HepG2 (cell line): ENCODE data around the gene TMEM141. TPM values are rescaled to one million over a fixed set of nuclear protein-coding genes. Genes with fewer than 3 reads are reported as not detected.
"Not testable (repeated sequence)": the region's sequence is repeated elsewhere in the genome, so short reads cannot be mapped to it uniquely, and the experiment has no call there.

Experiments
- ATAC-seq: fragments of 200-7000 bp; cut with Tn5 transposase; 3 replicates; pipeline ENCODE4 v1.9.1; 2020; ENCODE audit warnings: mild to moderate bottlenecking, moderate library complexity
- BruUV-seq: library from RNA; stranded (reverse); fragments of 400-500 nt; replicated peaks from 2 replicates; lab custom pipeline; 2021; lab: Mats Ljungman, UMichigan
- CTCF ChIA-PET: fragments of 300-600 bp; formaldehyde crosslinking; extraction: SDS; loops from one replicate; lab custom pipeline; 2021; ENCODE audit warnings: low total read pairs, inconsistent platforms, low intra/inter-chr PET ratio; lab: Yijun Ruan, JAX
- POLR2A ChIA-PET: fragments of 350-600 bp; sonication (Branson Sonifier 250); formaldehyde crosslinking; loops from one replicate; lab custom pipeline; 2020; ENCODE audit warnings: antibody characterized with exemption, inconsistent platforms; lab: Yijun Ruan, JAX
- DNase-seq: peaks from one replicate; pipeline ENCODE4 v3.0.0-alpha.2; 2015; ENCODE audit warnings: low spot score
- FAIRE-seq: peaks from 3 replicates; lab custom pipeline; 2011; peaks lifted over from hg19 to GRCh38; lab: Jason Lieb, UNC
- H2AFZ ChIP-seq: one replicate; pipeline ENCODE4 v1.6.1; 2011; ENCODE audit warnings: low read length, inconsistent platforms
- H3K27ac ChIP-seq: fragments of 300-600 bp; 3 replicates; pipeline ENCODE4 v1.8.0; 2011; ENCODE audit warnings: mixed run types, mild to moderate bottlenecking, mixed read lengths, low read length, inconsistent platforms; ENCODE audit not compliant: insufficient read depth; ENCODE audit errors: extremely low read length
- H3K27me3 ChIP-seq, 2 experiments: fragments of 200-600 bp in 1 of 2; 2 replicates in 1 of 2; 3 replicates in 1 of 2; pipeline versions ENCODE4 v1.6.0 to v1.8.0; 2011; ENCODE audit warnings: low read length in 2 of 2, mild to moderate bottlenecking in 2 of 2, moderate library complexity in 2 of 2, inconsistent platforms in 1 of 2; ENCODE audit not compliant: insufficient read depth in 2 of 2, control insufficient read depth in 1 of 2
- H3K36me3 ChIP-seq, 2 experiments: fragments of 200-600 bp in 1 of 2; replicated peaks in 1 of 2; 2 replicates in 1 of 2; 3 replicates in 1 of 2; pipeline versions ENCODE4 v1.5.1 to v1.8.0; 2011; ENCODE audit warnings: low read length in 2 of 2, inconsistent platforms in 1 of 2; ENCODE audit not compliant: insufficient read depth in 2 of 2, control insufficient read depth in 1 of 2
- H3K4me1 ChIP-seq: 2 replicates; pipeline ENCODE4 v1.5.1; 2012; ENCODE audit warnings: low read length, inconsistent platforms; ENCODE audit not compliant: insufficient read depth
- H3K4me2 ChIP-seq: 2 replicates; pipeline ENCODE4 v1.6.0; 2011; ENCODE audit warnings: low read depth, low read length, inconsistent platforms
- H3K4me3 ChIP-seq, 3 experiments: fragments of 200-600 bp in 1 of 3; sonication (generic), shearing (Covaris generic) in 1 of 3; replicated peaks in 1 of 3; 2 replicates each; pipeline ENCODE4 v1.5.1; 2011 to 2016; ENCODE audit warnings: low read length in 3 of 3, inconsistent platforms in 2 of 3, low read depth in 2 of 3, mild to moderate bottlenecking in 2 of 3, control low read depth in 1 of 3, mixed read lengths in 1 of 3; ENCODE audit not compliant: insufficient read depth in 1 of 3
- H3K79me2 ChIP-seq: one replicate; pipeline ENCODE4 v1.6.1; 2011; ENCODE audit warnings: low read length, inconsistent platforms; ENCODE audit not compliant: insufficient read depth
- H3K9ac ChIP-seq: 2 replicates; pipeline ENCODE4 v1.6.0; 2011; ENCODE audit warnings: mild to moderate bottlenecking, low read depth, low read length, inconsistent platforms; ENCODE audit not compliant: insufficient read depth
- H3K9me3 ChIP-seq: 2 replicates; pipeline ENCODE4 v1.5.1; 2012; ENCODE audit warnings: mild to moderate bottlenecking, low read length
- H4K20me1 ChIP-seq: 2 replicates; pipeline ENCODE4 v1.6.0; 2011; ENCODE audit warnings: inconsistent platforms, mild to moderate bottlenecking, low read length, moderate library complexity; ENCODE audit not compliant: insufficient read depth
- CEBPG ChIP-seq: IDR thresholded peaks from 2 replicates; pipeline ENCODE4 v1.6.1; 2016
- CREM ChIP-seq, 2 experiments: sonication (generic) in 1 of 2; formaldehyde crosslinking in 1 of 2; IDR thresholded peaks; 2 replicates each; pipeline versions ENCODE4 v1.4.0 to v1.6.1; 2016 to 2020; ENCODE audit warnings: antibody characterized with exemption in 1 of 2, mild to moderate bottlenecking in 1 of 2, missing genetic modification reagents in 1 of 2
- RXRB ChIP-seq: IDR thresholded peaks from 2 replicates; pipeline ENCODE4 v1.6.1; 2016; ENCODE audit warnings: borderline replicate concordance, missing genetic modification reagents, missing compliant biosample characterization
- TBX2 ChIP-seq: sonication (generic); formaldehyde crosslinking; IDR thresholded peaks from 2 replicates; pipeline ENCODE4 v1.5.0; 2020; ENCODE audit warnings: missing genetic modification reagents, mild to moderate bottlenecking, borderline replicate concordance
- ZBTB20 ChIP-seq: sonication (generic); formaldehyde crosslinking; IDR thresholded peaks from 2 replicates; pipeline ENCODE4 v1.8.1; 2023; ENCODE audit warnings: missing genetic modification reagents, low read depth, mild to moderate bottlenecking, borderline replicate concordance
- ZNF263 ChIP-seq: sonication (generic); formaldehyde crosslinking; IDR thresholded peaks from 2 replicates; pipeline ENCODE4 v1.4.0; 2020; ENCODE audit warnings: missing genetic modification reagents
- ZNF558 ChIP-seq: sonication (generic); formaldehyde crosslinking; IDR thresholded peaks from 2 replicates; pipeline ENCODE4 v1.9.0; 2022; ENCODE audit warnings: mild to moderate bottlenecking, missing genetic modification reagents, borderline replicate concordance
- ZNF609 ChIP-seq: sonication (generic); formaldehyde crosslinking; IDR thresholded peaks from 2 replicates; pipeline ENCODE4 v1.4.0; 2020; ENCODE audit warnings: mild to moderate bottlenecking, missing genetic modification reagents, borderline replicate concordance
- ZNF800 ChIP-seq: sonication (generic); formaldehyde crosslinking; IDR thresholded peaks from 2 replicates; pipeline ENCODE4 v1.4.0; 2020; ENCODE audit warnings: missing genetic modification reagents
- WGBS: methylation state at CpG from one replicate; pipeline ENCODE4 v1.1.6; 2017; ENCODE audit warnings: low lambda C conversion rate; 5-methylcytosine and 5-hydroxymethylcytosine counted together
- in situ Hi-C: cut with HindIII; loops from 2 replicates; pipeline ENCODE4 v1.10.0; 2017; ENCODE audit warnings: low pct_unique_long_range_greater_than_20kb; ENCODE audit not compliant: extremely low pct_ligation_motif_present
- intact Hi-C: fragments of 100-400 bp; cut with micrococcal nuclease; formaldehyde crosslinking; loops from one replicate; pipeline ENCODE4 v1.10.0; 2022; ENCODE audit not compliant: unreplicated experiment
- polyA plus RNA-seq, 8 experiments: library from polyadenylated mRNA; depleted of rRNA in 3 of 8; stranded (reverse) in 7 of 8; unstranded in 1 of 8; fragments of >200 nt; fragmentation: Illumina TruSeq in 4 of 8; extraction: Trizol in 4 of 8; gene quantifications; 2 replicates each; pipeline versions ENCODE4 v1.2.1 to v1.2.3, GENCODE V29; 2011 to 2016; ENCODE audit warnings: low read depth in 4 of 8, missing spikeins in 1 of 8, mixed read lengths in 1 of 8; ENCODE audit not compliant: insufficient read depth in 1 of 8
- total RNA-seq, 5 experiments: library from RNA; depleted of rRNA; stranded (reverse); fragments of >200 nt; fragmentation: Illumina TruSeq; extraction: Trizol; gene quantifications; 2 replicates each; pipeline ENCODE4 v1.2.3, GENCODE V29; 2016; ENCODE audit warnings: low read depth in 1 of 5
- TF ChIP-seq, protein P1 (sequence below): sonication (generic); formaldehyde crosslinking; IDR thresholded peaks from 2 replicates; pipeline ENCODE4 v1.5.0; 2020; ENCODE audit warnings: mild to moderate bottlenecking, missing genetic modification reagents, borderline replicate concordance

The TMEM141 gene
- total and polyA plus RNA-seq, 2 of the 13 experiments (the other 11 are each of a cell fraction or from before 2014, with no cell fraction given): 81.0 to 202 TPM

DNA sequence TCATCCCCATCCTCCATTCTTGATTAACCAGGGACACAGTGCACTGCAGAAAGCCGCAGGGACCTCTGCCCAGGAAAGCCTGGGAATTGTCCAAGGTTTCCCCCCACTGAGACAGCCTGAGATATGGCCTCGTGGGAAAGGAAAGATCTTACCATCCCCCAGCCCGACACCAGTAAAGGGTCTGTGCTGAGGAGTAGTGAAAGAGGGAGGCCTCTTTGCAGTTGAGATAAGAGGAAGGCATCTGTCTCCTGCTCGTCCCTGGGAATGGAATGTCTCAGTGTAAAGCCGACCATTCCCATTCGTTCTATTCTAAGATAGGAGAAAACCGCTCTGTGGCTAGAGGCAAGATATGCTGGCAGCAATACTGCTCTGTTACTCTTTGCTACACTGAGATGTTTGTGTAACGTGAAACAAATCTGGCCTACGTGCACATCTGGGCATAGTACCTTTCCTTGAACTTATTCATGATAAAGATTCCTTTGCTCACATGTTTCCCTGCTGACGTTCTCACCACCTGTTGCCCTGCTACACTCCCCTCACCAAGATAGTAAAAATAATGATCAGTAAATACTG is 5.7 kb downstream of the TMEM141 start:
- POLR2A ChIA-PET; TF ChIP-seq CREM (CRISPR knock-in tag; IDR thresholded peaks at IDR 0.05): not testable (repeated sequence)
- TF ChIP-seq, protein P1, sequence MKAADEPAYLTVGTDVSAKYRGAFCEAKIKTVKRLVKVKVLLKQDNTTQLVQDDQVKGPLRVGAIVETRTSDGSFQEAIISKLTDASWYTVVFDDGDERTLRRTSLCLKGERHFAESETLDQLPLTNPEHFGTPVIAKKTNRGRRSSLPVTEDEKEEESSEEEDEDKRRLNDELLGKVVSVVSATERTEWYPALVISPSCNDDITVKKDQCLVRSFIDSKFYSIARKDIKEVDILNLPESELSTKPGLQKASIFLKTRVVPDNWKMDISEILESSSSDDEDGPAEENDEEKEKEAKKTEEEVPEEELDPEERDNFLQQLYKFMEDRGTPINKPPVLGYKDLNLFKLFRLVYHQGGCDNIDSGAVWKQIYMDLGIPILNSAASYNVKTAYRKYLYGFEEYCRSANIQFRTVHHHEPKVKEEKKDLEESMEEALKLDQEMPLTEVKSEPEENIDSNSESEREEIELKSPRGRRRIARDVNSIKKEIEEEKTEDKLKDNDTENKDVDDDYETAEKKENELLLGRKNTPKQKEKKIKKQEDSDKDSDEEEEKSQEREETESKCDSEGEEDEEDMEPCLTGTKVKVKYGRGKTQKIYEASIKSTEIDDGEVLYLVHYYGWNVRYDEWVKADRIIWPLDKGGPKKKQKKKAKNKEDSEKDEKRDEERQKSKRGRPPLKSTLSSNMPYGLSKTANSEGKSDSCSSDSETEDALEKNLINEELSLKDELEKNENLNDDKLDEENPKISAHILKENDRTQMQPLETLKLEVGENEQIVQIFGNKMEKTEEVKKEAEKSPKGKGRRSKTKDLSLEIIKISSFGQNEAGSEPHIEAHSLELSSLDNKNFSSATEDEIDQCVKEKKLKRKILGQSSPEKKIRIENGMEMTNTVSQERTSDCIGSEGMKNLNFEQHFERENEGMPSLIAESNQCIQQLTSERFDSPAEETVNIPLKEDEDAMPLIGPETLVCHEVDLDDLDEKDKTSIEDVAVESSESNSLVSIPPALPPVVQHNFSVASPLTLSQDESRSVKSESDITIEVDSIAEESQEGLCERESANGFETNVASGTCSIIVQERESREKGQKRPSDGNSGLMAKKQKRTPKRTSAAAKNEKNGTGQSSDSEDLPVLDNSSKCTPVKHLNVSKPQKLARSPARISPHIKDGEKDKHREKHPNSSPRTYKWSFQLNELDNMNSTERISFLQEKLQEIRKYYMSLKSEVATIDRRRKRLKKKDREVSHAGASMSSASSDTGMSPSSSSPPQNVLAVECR (CRISPR knock-in tag): peak; percentile 27; the same call in 1 of the 2 replicates
- TF ChIP-seq ZNF263 (CRISPR knock-in tag) (peak; percentile 61), ZNF558 (0 out of 2 replicates have a peak, but pooled peaks have one; percentile 35), CEBPG (CRISPR knock-in tag) (0 out of 2 replicates have a peak, but pooled peaks have one; percentile 19), RXRB (peak; percentile 38; the same call in 1 of the 2 replicates), ZNF800 (CRISPR knock-in tag) (0 out of 2 replicates have a peak, but pooled peaks have one; percentile 17), ZBTB20 (peak; percentile 46; the same call in 1 of the 2 replicates), TBX2 (CRISPR knock-in tag) (0 out of 2 replicates have a peak, but pooled peaks have one; percentile 14), ZNF609 (CRISPR knock-in tag) (0 out of 2 replicates have a peak, but pooled peaks have one; percentile 5), CREM (IDR thresholded peaks at IDR 0.05) (peak; percentile 47; the same call in 1 of the 2 replicates)

More for the DNA sequence above, 5.7 kb downstream of the TMEM141 start:
- peak overlapping the region; percentile 48 for H3K4me2 ChIP-seq
- H3K27me3 ChIP-seq, CTCF ChIA-PET, H3K9ac ChIP-seq, ATAC-seq, BruUV-seq, H4K20me1 ChIP-seq, DNase-seq, H3K9me3 ChIP-seq, FAIRE-seq, H3K4me3 ChIP-seq, intact Hi-C loops, H2AFZ ChIP-seq, in situ Hi-C loops: not testable (repeated sequence)
- H3K4me1 ChIP-seq: peaks cover 79% of the 10 kb centered on the region
- 6% methylated on average over 9 of the region's 10 CpGs for WGBS
- 0 out of 5 replicates have a peak, but pooled peaks cover 0 to 12% of the 10 kb centered on the region in 2 experiments for H3K36me3 ChIP-seq
- H3K79me2 ChIP-seq: peaks cover 46% of the 10 kb centered on the region
- peak overlapping the region; percentile 53 for H3K27ac ChIP-seq
